HG03442 (cell line): ENCODE results near the gene GLB1L.
A peak's percentile ranks its signal among the peaks of the same experiment; 100 is the strongest.
"Not testable (repeated sequence)": the region's sequence is repeated elsewhere in the genome, so short reads cannot be mapped to it uniquely, and the experiment has no call there.

Experiments used
- ATAC-seq: cut with Tn5 transposase; IDR thresholded peaks from one replicate; pipeline ENCODE4 v1.9.1; 2021; ENCODE audit warnings: mild to moderate bottlenecking, moderate library complexity; ENCODE audit not compliant: unreplicated experiment

Gene GLB1L

GRCh38 chr2:219209236-219210195, 35.7 kb downstream of the GLB1L start:
- ATAC-seq: no peak

GRCh38 chr2:219207884-219208740, 37.1 kb downstream of the GLB1L start:
- ATAC-seq: no peak

- ATAC-seq: no peak
Measured at GRCh38 chr2:219207134-219207883, 37.9 kb downstream of the GLB1L start.

- ATAC-seq: peak; percentile 97
Measured at GRCh38 chr2:219206328-219207133, 38.7 kb downstream of the GLB1L start, which contains the start of gene ZFAND2B. TSS of gene ZFAND2B (plus strand) at chr2:219206782. CDS start at chr2:219206988, 206 bp downstream.

GRCh38 chr2:219205981-219206327, 39.3 kb downstream of the GLB1L start:
- ATAC-seq: no peak

GRCh38 chr2:219205165-219205538, 40.1 kb downstream of the GLB1L start:
- ATAC-seq: no peak

- no peak for ATAC-seq
Measured at GRCh38 chr2:219204425-219205164, 40.6 kb downstream of the GLB1L start.

GRCh38 chr2:219201331-219201730, 43.9 kb downstream of the GLB1L start:
- ATAC-seq: not testable (repeated sequence)

- ATAC-seq: not testable (repeated sequence)
Measured at GRCh38 chr2:219200502-219201326, 44.5 kb downstream of the GLB1L start.

GRCh38 chr2:219199470-219200211, 45.6 kb downstream of the GLB1L start:
- no peak for ATAC-seq

GRCh38 chr2:219198974-219199373, 46.3 kb downstream of the GLB1L start:
- ATAC-seq: no peak

GRCh38 chr2:219197388-219197787, 47.9 kb downstream of the GLB1L start:
- no peak for ATAC-seq

- ATAC-seq: no peak
Measured at GRCh38 chr2:219186754-219187456, 58.3 kb downstream of the GLB1L start.
